Activated effector memory CD4-positive, alpha-beta T cell treated with anti-CD3 and anti-CD28 coated beads, Interleukin-2, amount 50 U/mL, for 16 hours (primary cell): ENCODE measurements around the gene PRKCH.
"Not testable (repeated sequence)": the region's sequence is repeated elsewhere in the genome, so short reads cannot be mapped to it uniquely, and the experiment has no call there.

Source experiments
- DNase-seq: peaks from one replicate; pipeline ENCODE4 v3.0.0-alpha.2; 2020

The PRKCH gene

GRCh38 chr14:61462566-61463193 lies 141.3 kb downstream of the PRKCH start:
- DNase-seq, result peak; percentile 24

GRCh38 chr14:61463664-61464285 lies 142.4 kb downstream of the PRKCH start:
- DNase-seq, result no peak

GRCh38 chr14:61464539-61465320 lies 143.4 kb downstream of the PRKCH start:
- not testable (repeated sequence) for DNase-seq

GRCh38 chr14:61466249-61466904 lies 145.0 kb downstream of the PRKCH start:
- DNase-seq, result peak; percentile 43

GRCh38 chr14:61466905-61467280 lies 145.5 kb downstream of the PRKCH start:
- DNase-seq, result no peak

GRCh38 chr14:61467296-61467695 lies 145.9 kb downstream of the PRKCH start:
- peak; percentile 50 for DNase-seq

GRCh38 chr14:61468063-61468825 lies 146.9 kb downstream of the PRKCH start:
- no peak for DNase-seq

- peak; percentile 59 for DNase-seq
Observed at GRCh38 chr14:61469781-61470180, 148.4 kb downstream of the PRKCH start.

- peak; percentile 57 for DNase-seq
Observed at GRCh38 chr14:61470261-61470960, 149.0 kb downstream of the PRKCH start.

- DNase-seq, result no peak
Observed at GRCh38 chr14:61470961-61471293, 149.5 kb downstream of the PRKCH start.

GRCh38 chr14:61471297-61472005 lies 150.1 kb downstream of the PRKCH start:
- peak; percentile 60 for DNase-seq

GRCh38 chr14:61472011-61472672 lies 150.8 kb downstream of the PRKCH start:
- peak; percentile 71 for DNase-seq

GRCh38 chr14:61472801-61473376 lies 151.5 kb downstream of the PRKCH start:
- peak; percentile 88 for DNase-seq

GRCh38 chr14:61474015-61474414 lies 152.6 kb downstream of the PRKCH start:
- no peak for DNase-seq

- DNase-seq, result peak; percentile 34
Observed at GRCh38 chr14:61474701-61475100, 153.3 kb downstream of the PRKCH start.

GRCh38 chr14:61475316-61475715 lies 153.9 kb downstream of the PRKCH start:
- peak; percentile 31 for DNase-seq

- DNase-seq, result peak; percentile 60
Observed at GRCh38 chr14:61476105-61476753, 154.8 kb downstream of the PRKCH start.

- peak; percentile 81 for DNase-seq
Observed at GRCh38 chr14:61476754-61477410, 155.5 kb downstream of the PRKCH start.

GRCh38 chr14:61477712-61478462 lies 156.5 kb downstream of the PRKCH start:
- peak; percentile 69 for DNase-seq
